CD4-positive, alpha-beta T cell treated with Interleukin-17A for 4 hours (primary cell): ENCODE measurements around the gene SLC7A5.
A peak's percentile ranks its signal among the peaks of the same experiment; 100 is the strongest.
"Not testable (repeated sequence)": the region's sequence is repeated elsewhere in the genome, so short reads cannot be mapped to it uniquely, and the experiment has no call there.

Experiments used
- DNase-seq: peaks from one replicate; pipeline ENCODE4 v3.0.0-alpha.2; 2020; ENCODE audit warnings: mixed read lengths

The SLC7A5 gene

GRCh38 chr16:87887931-87888330 lies 18.6 kb upstream of the SLC7A5 start:
- DNase-seq = not testable (repeated sequence)

GRCh38 chr16:87885371-87885967 lies 16.2 kb upstream of the SLC7A5 start:
- not testable (repeated sequence) for DNase-seq

- no peak for DNase-seq
These were observed 13.2 kb upstream of the SLC7A5 start for GRCh38 chr16:87882436-87883019.

- DNase-seq = no peak
These were observed 12.3 kb upstream of the SLC7A5 start for GRCh38 chr16:87881324-87882200.

GRCh38 chr16:87880117-87880696 lies 10.9 kb upstream of the SLC7A5 start:
- DNase-seq = no peak

- not testable (repeated sequence) for DNase-seq
These were observed 10.2 kb upstream of the SLC7A5 start for GRCh38 chr16:87879411-87880013.

- DNase-seq = no peak
These were observed 9.4 kb upstream of the SLC7A5 start for GRCh38 chr16:87878704-87879103.

GRCh38 chr16:87877942-87878507 lies 8.7 kb upstream of the SLC7A5 start:
- DNase-seq = peak; percentile 41

GRCh38 chr16:87874639-87875427 lies 5.5 kb upstream of the SLC7A5 start:
- peak; percentile 73 for DNase-seq

GRCh38 chr16:87870418-87871291 lies 1.3 kb upstream of the SLC7A5 start:
- not testable (repeated sequence) for DNase-seq

- DNase-seq = not testable (repeated sequence)
These were observed 641 bp upstream of the SLC7A5 start for GRCh38 chr16:87869879-87870417.

GRCh38 chr16:87868254-87869029 lies 865 bp downstream of the SLC7A5 start:
- peak; percentile 69 for DNase-seq

- DNase-seq = peak; percentile 57
These were observed 3.3 kb downstream of the SLC7A5 start for GRCh38 chr16:87865902-87866555.

- DNase-seq = no peak
These were observed 4.8 kb downstream of the SLC7A5 start for GRCh38 chr16:87864331-87864989.

- DNase-seq = not testable (repeated sequence)
These were observed 6.0 kb downstream of the SLC7A5 start for GRCh38 chr16:87863327-87863635.

- DNase-seq = peak; percentile 1
These were observed 6.5 kb downstream of the SLC7A5 start for GRCh38 chr16:87862597-87863326.

GRCh38 chr16:87861300-87862099 lies 7.8 kb downstream of the SLC7A5 start:
- DNase-seq = peak; percentile 1
